ENCODE data around the gene PRKAR2A. TPM values are rescaled to one million over a fixed set of nuclear protein-coding genes. Genes with fewer than 3 reads are reported as not detected.
A peak's percentile ranks its signal among the peaks of the same experiment; 100 is the strongest.

PRKAR2A gene
- polyA plus RNA-seq, 1 experiment = 9.0 TPM

GRCh38 chr3:48847053-48847503 is 596 bp downstream of the PRKAR2A start:
- TF ChIP-seq CTCF (IDR thresholded peaks at IDR 0.05; ENCODE audit: insufficient read depth, low read depth, low read length) = no peak
- Histone ChIP-seq H3K27me3 (ENCODE audit: control insufficient read depth, insufficient read depth, low read length) (no peaks in the 10 kb centered on the region), H3K4me3 (ENCODE audit: low read depth, low read length) (peak overlapping the region; percentile 89), H3K36me3 (ENCODE audit: control insufficient read depth, insufficient read depth, low read length) (no peaks in the 10 kb centered on the region)
- ChIA-PET CTCF (interaction anchor here (0.7 to 1.0 kb wide), 2 partner anchors 12 to 87 kb away, joined by 3 to 6 read pairs; no protein-coding TSS in a partner anchor), POLR2A (no interaction called here)
- DNase-seq (ENCODE audit: low read depth) = no peak

GRCh38 chr3:48845170-48845569 is 2.5 kb downstream of the PRKAR2A start:
- TF ChIP-seq CTCF (IDR thresholded peaks at IDR 0.05; ENCODE audit: insufficient read depth, low read depth, low read length) = no peak
- H3K4me3 ChIP-seq (ENCODE audit: low read depth, low read length) = no peak overlapping the region
- no peak for DNase-seq (ENCODE audit: low read depth)
- CTCF ChIA-PET = no interaction called here
- POLR2A ChIA-PET = no interaction called here
- H3K27me3 ChIP-seq (ENCODE audit: control insufficient read depth, insufficient read depth, low read length) = no peaks in the 10 kb centered on the region
- no peaks in the 10 kb centered on the region for H3K36me3 ChIP-seq (ENCODE audit: control insufficient read depth, insufficient read depth, low read length)

- no peak for DNase-seq (ENCODE audit: low read depth)
- CTCF ChIA-PET = interaction anchor here (0.7 kb wide), 1 partner anchor 864 kb away, joined by 3 read pairs; no protein-coding TSS in a partner anchor
- Histone ChIP-seq H3K27me3 (ENCODE audit: control insufficient read depth, insufficient read depth, low read length) (no peaks in the 10 kb centered on the region), H3K36me3 (ENCODE audit: control insufficient read depth, insufficient read depth, low read length) (no peaks in the 10 kb centered on the region), H3K4me3 (ENCODE audit: low read depth, low read length) (no peak overlapping the region)
- POLR2A ChIA-PET = no interaction called here
- TF ChIP-seq CTCF (IDR thresholded peaks at IDR 0.05; ENCODE audit: insufficient read depth, low read depth, low read length) = no peak
These were observed 10.5 kb downstream of the PRKAR2A start for GRCh38 chr3:48837163-48837562.

DNA sequence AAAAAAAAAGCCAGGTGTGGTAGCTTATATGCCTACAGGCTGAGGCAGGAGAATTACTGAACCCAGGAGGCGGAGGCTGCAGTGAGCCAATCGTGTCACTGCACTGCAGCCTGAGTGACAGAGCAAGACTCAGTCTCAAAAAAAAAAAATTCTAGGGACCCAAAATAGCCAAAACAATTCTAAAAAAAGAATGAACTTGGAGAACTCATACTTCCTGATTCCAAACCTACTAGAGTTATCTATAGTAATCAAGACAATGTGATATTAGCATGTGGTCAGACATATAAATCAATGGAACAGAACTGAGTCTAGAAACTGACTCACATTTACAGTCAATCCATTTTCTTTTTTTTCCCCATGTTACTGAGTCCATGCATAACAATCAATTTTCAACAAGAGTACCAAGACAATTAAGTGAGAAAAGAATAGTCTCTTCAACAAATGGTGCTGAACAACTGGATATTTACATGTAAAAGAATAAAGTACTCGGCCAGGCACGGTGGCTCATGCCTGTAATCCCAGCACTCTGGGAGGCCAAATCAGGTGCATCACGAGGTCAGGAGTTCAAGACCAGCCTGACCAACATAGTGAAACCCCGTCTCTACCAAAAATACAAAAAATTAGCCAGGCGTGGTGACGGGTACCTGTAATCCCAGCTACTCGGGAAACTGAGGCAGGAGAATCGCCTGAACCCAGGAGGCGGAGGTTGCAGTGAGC is 11.9 kb downstream of the PRKAR2A start:
- ChIA-PET CTCF (no interaction called here), POLR2A (no interaction called here)
- H3K36me3 ChIP-seq (ENCODE audit: control insufficient read depth, insufficient read depth, low read length) = no peaks in the 10 kb centered on the region
- H3K27me3 ChIP-seq (ENCODE audit: control insufficient read depth, insufficient read depth, low read length) = no peaks in the 10 kb centered on the region
- H3K4me3 ChIP-seq (ENCODE audit: low read depth, low read length) = no peak overlapping the region
- TF ChIP-seq CTCF (IDR thresholded peaks at IDR 0.05; ENCODE audit: insufficient read depth, low read depth, low read length) = no peak
- DNase-seq (ENCODE audit: low read depth) = no peak

- CTCF ChIA-PET = no interaction called here
- no peak overlapping the region for H3K4me3 ChIP-seq (ENCODE audit: low read depth, low read length)
- H3K36me3 ChIP-seq (ENCODE audit: control insufficient read depth, insufficient read depth, low read length) = no peaks in the 10 kb centered on the region; the same call in 1 of the 2 replicates
- DNase-seq (ENCODE audit: low read depth) = no peak
- TF ChIP-seq CTCF (IDR thresholded peaks at IDR 0.05; ENCODE audit: insufficient read depth, low read depth, low read length) = no peak
- POLR2A ChIA-PET = no interaction called here
- no peaks in the 10 kb centered on the region for H3K27me3 ChIP-seq (ENCODE audit: control insufficient read depth, insufficient read depth, low read length)
These were observed 15.0 kb downstream of the PRKAR2A start for GRCh38 chr3:48832684-48833083.

All from BJ (cell line).